ENCODE results near the gene AIDA. TPM values are rescaled to one million over a fixed set of nuclear protein-coding genes. Genes with fewer than 3 reads are reported as not detected.
A peak's percentile ranks its signal among the peaks of the same experiment; 100 is the strongest.

AIDA gene
- total and polyA plus RNA-seq, 2 experiments from 2014 or later, result 51.1 to 103 TPM

GRCh38 chr1:222643606-222643937, 68.7 kb downstream of the AIDA start (continued):
- TF ChIP-seq REST (IDR thresholded peaks at IDR 0.05; ENCODE audit: unreplicated experiment), result no peak

GRCh38 chr1:222642468-222642867, 69.8 kb downstream of the AIDA start:
- Histone ChIP-seq H3K36me3 (ENCODE audit: insufficient read depth) (no peaks in the 10 kb centered on the region), H3K79me2 (replicated peaks; ENCODE audit: insufficient read depth) (peaks cover 16% of the 10 kb centered on the region), H4K20me1 (replicated peaks; ENCODE audit: insufficient read depth) (no peaks in the 10 kb centered on the region), H3K9me2 (ENCODE audit: insufficient read depth) (no peaks in the 10 kb centered on the region), H3F3A (replicated peaks; ENCODE audit: low read depth) (no peaks in the 10 kb centered on the region), H3K4me2 (no peak overlapping the region), H3K4me1 (ENCODE audit: insufficient read depth) (no peaks in the 10 kb centered on the region; the same call in 1 of the 2 replicates), H3K27me3 (ENCODE audit: insufficient read depth) (no peaks in the 10 kb centered on the region), H3K4me3 (no peak overlapping the region), H3K27ac (ENCODE audit: low read depth) (no peak overlapping the region), H2AFZ (no peak overlapping the region)
- no peaks in the 10 kb centered on the region; the same call in 2 of the 3 replicates for H3K9me3 Mint-ChIP-seq
- peaks cover 7% of the 10 kb centered on the region; the same call in 2 of the 3 replicates for H3K4me1 Mint-ChIP-seq
- no peak overlapping the region for H3K27ac Mint-ChIP-seq
- ATAC-seq (no peak), DNase-seq (ENCODE audit: low spot score) (no peak)
- peaks cover 16% of the 10 kb centered on the region for H3K36me3 Mint-ChIP-seq (ENCODE audit: low read depth)
- TF ChIP-seq STAT1 (IDR thresholded peaks at IDR 0.05; ENCODE audit: unreplicated experiment) (no peak), NANOG (IDR thresholded peaks at IDR 0.05; ENCODE audit: borderline replicate concordance) (no peak), POLR2AphosphoS5 (IDR thresholded peaks at IDR 0.05; ENCODE audit: low read depth) (no peak), JUNB (IDR thresholded peaks at IDR 0.05; ENCODE audit: unreplicated experiment) (no peak), EZH2phosphoT487 (IDR thresholded peaks at IDR 0.05; ENCODE audit: unreplicated experiment) (no peak), EZH2 (IDR thresholded peaks at IDR 0.05; ENCODE audit: low read depth, unreplicated experiment) (no peak), ZNF462 (CRISPR knock-in tag; IDR thresholded peaks at IDR 0.05) (no peak), CREB1 (CRISPR knock-in tag; IDR thresholded peaks at IDR 0.05; ENCODE audit: low read depth) (no peak), CTCF (conservative IDR thresholded peaks at IDR 0.05; ENCODE audit: low read depth in 2 of 2) (no peak), ZNF331 (CRISPR knock-in tag; IDR thresholded peaks at IDR 0.05; ENCODE audit: low read depth) (no peak), ZNF114 (CRISPR knock-in tag; IDR thresholded peaks at IDR 0.05) (no peak)
- H3K4me3 Mint-ChIP-seq, result peak overlapping the region; percentile 92; the same call in 1 of the 3 replicates
- H3K27me3 Mint-ChIP-seq (ENCODE audit: insufficient read depth, low read depth, poor library complexity), result peaks cover 6% of the 10 kb centered on the region

All from GM23338 (cell line).